Right lobe of liver (tissue), 6 donors: ENCODE results near the gene UMPS. TPM values are rescaled to one million over a fixed set of nuclear protein-coding genes. Genes with fewer than 3 reads are reported as not detected.
"Not testable (repeated sequence)": the region's sequence is repeated elsewhere in the genome, so short reads cannot be mapped to it uniquely, and the experiment has no call there.

Source experiments
- ATAC-seq, 4 donors: fragments of 200-7000 bp; cut with Tn5 transposase; one replicate each; pipeline ENCODE4 v1.9.1; 2020; ENCODE audit warnings: mild to moderate bottlenecking in 4 of 4, moderate library complexity in 4 of 4
- DNase-seq, 3 donors: peaks; one replicate each; pipeline ENCODE4 v3.0.0-alpha.2; 2020
- H3K27ac ChIP-seq, 3 donors: fragments of 200-600 bp; one replicate each; pipeline ENCODE4 v1.8.0; 2022
- H3K27me3 ChIP-seq, 2 donors: fragments of 200-600 bp; one replicate each; pipeline ENCODE4 v1.8.0; 2022
- H3K36me3 ChIP-seq, 4 donors: fragments of 200-600 bp; sonication (generic) in 1 of 4; one replicate each; pipeline versions ENCODE4 v1.5.1 to v1.8.0; 2017 to 2022; ENCODE audit warnings: control low read depth in 1 of 4
- H3K4me1 ChIP-seq, 4 donors: fragments of 200-600 bp; sonication (generic) in 1 of 4; one replicate each; pipeline versions ENCODE4 v1.5.1 to v1.8.0; 2017 to 2022; ENCODE audit warnings: control low read depth in 1 of 4
- H3K4me3 ChIP-seq, 3 donors: fragments of 200-600 bp; one replicate each; pipeline ENCODE4 v1.8.0; 2022
- H3K9me3 ChIP-seq, 4 donors: fragments of 200-600 bp; sonication (generic) in 1 of 4; one replicate each; pipeline versions ENCODE4 v1.5.1 to v1.8.0; 2017 to 2022; ENCODE audit warnings: control low read depth in 1 of 4
- POLR2A ChIP-seq: fragments of 450-650 bp; IDR thresholded peaks from one replicate; pipeline ENCODE4 v1.6.1; 2017; ENCODE audit warnings: antibody characterized with exemption, mild to moderate bottlenecking
- WGBS: methylation state at CpG from one replicate; pipeline ENCODE4 v1.1.6; 2018; ENCODE audit warnings: low coverage, low lambda C conversion rate; ENCODE audit not compliant: insufficient coverage; ENCODE audit errors: missing lambda C conversion rate; 5-methylcytosine and 5-hydroxymethylcytosine counted together
- intact Hi-C, 2 donors: fragments of 100-400 bp; cut with DNase I; formaldehyde crosslinking; loops; one replicate each; pipeline versions ENCODE4 v1.11.2 to v1.14.1; 2022
- total RNA-seq, 6 experiments: library from RNA; depleted of rRNA in 2 of 6; stranded (reverse); fragments of >200 nt in 2 of 6; fragmentation: NEBNext Ultra II Directional in 3 of 6; extraction: Animal tissue kit (Norgen Biotek cat#: 25700) in 3 of 6; gene quantifications; one replicate each; pipeline versions ENCODE4 v1.1.0 to v1.2.4, GENCODE V29; 2016 to 2023
- TF ChIP-seq, protein P1 (sequence below), 4 donors: fragments of 200-600 bp in 3 of 4; fragments of 450-650 bp in 1 of 4; IDR thresholded peaks; one replicate each; pipeline versions ENCODE4 v1.5.1 to v1.8.0; 2016 to 2022; ENCODE audit warnings: antibody characterized with exemption in 4 of 4, mild to moderate bottlenecking in 2 of 4
- donor health status: DM: no; HTN: yes; CAD: no.
- donor health status: DM: no; HTN: no; CAD: no.
- donor health status: DM: no; HTN: no; CAD: no.
- donor health status: DM: no; HTN: yes; CAD: no.
- donor health status: DM: no; HTN: yes; CAD: no.

UMPS gene
- total RNA-seq, 6 experiments from 2014 or later = 17.5 to 29.9 (median 25.5) TPM

DNA sequence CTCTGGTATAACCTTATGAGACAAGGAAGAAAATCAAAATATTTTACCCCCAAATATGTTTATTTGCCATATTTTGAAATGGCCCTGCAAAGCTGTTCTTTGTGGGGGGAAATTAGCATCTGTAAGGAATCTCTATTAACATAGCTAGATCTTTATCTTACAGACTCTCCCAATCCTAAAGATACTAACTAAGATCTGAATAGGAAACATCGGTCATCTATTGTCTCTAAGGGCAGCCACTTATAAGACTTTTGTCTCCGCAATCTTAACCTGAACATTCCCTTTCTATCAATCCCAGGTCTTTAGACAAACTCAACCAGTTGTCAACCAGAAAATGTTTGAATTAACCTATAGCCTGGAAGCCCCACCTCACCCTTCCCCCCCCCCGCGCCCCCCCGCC, 21.2 kb downstream of the UMPS start:
- Histone ChIP-seq H3K4me1 (no peaks in the 10 kb centered on the region), H3K4me3 (no peak overlapping the region), H3K9me3 (no peaks in the 10 kb centered on the region), H3K27ac (no peak overlapping the region), H3K36me3 (peaks cover 0 to 10% (median 2%) of the 10 kb centered on the region in 4 donors), H3K27me3 (no peaks in the 10 kb centered on the region)
- ATAC-seq = no peak
- 63% methylated on average over 5 of the region's 5 CpGs for WGBS
- TF ChIP-seq, protein P1, sequence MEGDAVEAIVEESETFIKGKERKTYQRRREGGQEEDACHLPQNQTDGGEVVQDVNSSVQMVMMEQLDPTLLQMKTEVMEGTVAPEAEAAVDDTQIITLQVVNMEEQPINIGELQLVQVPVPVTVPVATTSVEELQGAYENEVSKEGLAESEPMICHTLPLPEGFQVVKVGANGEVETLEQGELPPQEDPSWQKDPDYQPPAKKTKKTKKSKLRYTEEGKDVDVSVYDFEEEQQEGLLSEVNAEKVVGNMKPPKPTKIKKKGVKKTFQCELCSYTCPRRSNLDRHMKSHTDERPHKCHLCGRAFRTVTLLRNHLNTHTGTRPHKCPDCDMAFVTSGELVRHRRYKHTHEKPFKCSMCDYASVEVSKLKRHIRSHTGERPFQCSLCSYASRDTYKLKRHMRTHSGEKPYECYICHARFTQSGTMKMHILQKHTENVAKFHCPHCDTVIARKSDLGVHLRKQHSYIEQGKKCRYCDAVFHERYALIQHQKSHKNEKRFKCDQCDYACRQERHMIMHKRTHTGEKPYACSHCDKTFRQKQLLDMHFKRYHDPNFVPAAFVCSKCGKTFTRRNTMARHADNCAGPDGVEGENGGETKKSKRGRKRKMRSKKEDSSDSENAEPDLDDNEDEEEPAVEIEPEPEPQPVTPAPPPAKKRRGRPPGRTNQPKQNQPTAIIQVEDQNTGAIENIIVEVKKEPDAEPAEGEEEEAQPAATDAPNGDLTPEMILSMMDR (IDR thresholded peaks at IDR 0.05) = no peak
- TF ChIP-seq POLR2A = no peak
- no peak for DNase-seq
- intact Hi-C loops = no loop called here

- H3K4me1 ChIP-seq = no peaks in the 10 kb centered on the region
- ATAC-seq (no peak), DNase-seq (no peak)
- intact Hi-C loops = no loop called here
- H3K27ac ChIP-seq = no peak overlapping the region
- no peaks in the 10 kb centered on the region for H3K9me3 ChIP-seq
- H3K36me3 ChIP-seq = peaks cover 0 to 7% (median 2%) of the 10 kb centered on the region in 4 donors
- H3K27me3 ChIP-seq = no peaks in the 10 kb centered on the region
- 77% methylated on average over 3 of the region's 3 CpGs for whole genome bisulfite sequencing
- H3K4me3 ChIP-seq = no peak overlapping the region
- TF ChIP-seq, protein P1 (IDR thresholded peaks at IDR 0.05) = no peak
- no peak for TF ChIP-seq POLR2A
Observed at GRCh38 chr3:124752051-124752450, 21.8 kb downstream of the UMPS start.

- H3K4me1 ChIP-seq = peaks cover 0 to 19% (median 7%) of the 10 kb centered on the region in 4 donors
- H3K27ac ChIP-seq, H3K36me3 ChIP-seq, H3K4me3 ChIP-seq, intact Hi-C loops, DNase-seq, H3K27me3 ChIP-seq, H3K9me3 ChIP-seq, ATAC-seq: not testable (repeated sequence)
- 71% methylated on average over 1 of the region's 7 CpGs for WGBS
Observed at GRCh38 chr3:124757926-124758325, 27.7 kb downstream of the UMPS start.

GRCh38 chr3:124758851-124759635, 28.8 kb downstream of the UMPS start:
- intact Hi-C loops = no loop called here
- H3K4me1 ChIP-seq = peaks cover 0 to 19% (median 7%) of the 10 kb centered on the region in 4 donors
- peaks cover 0 to 16% (median 6%) of the 10 kb centered on the region in 4 donors for H3K36me3 ChIP-seq
- no peak overlapping the region for H3K27ac ChIP-seq
- no peaks in the 10 kb centered on the region for H3K9me3 ChIP-seq
- no peaks in the 10 kb centered on the region for H3K27me3 ChIP-seq
- WGBS = 54% methylated on average over 4 of the region's 5 CpGs
- ATAC-seq = no peak
- H3K4me3 ChIP-seq = no peak overlapping the region
- TF ChIP-seq, protein P1 (IDR thresholded peaks at IDR 0.05) = no peak
- TF ChIP-seq POLR2A = no peak
- DNase-seq = no peak

DNA sequence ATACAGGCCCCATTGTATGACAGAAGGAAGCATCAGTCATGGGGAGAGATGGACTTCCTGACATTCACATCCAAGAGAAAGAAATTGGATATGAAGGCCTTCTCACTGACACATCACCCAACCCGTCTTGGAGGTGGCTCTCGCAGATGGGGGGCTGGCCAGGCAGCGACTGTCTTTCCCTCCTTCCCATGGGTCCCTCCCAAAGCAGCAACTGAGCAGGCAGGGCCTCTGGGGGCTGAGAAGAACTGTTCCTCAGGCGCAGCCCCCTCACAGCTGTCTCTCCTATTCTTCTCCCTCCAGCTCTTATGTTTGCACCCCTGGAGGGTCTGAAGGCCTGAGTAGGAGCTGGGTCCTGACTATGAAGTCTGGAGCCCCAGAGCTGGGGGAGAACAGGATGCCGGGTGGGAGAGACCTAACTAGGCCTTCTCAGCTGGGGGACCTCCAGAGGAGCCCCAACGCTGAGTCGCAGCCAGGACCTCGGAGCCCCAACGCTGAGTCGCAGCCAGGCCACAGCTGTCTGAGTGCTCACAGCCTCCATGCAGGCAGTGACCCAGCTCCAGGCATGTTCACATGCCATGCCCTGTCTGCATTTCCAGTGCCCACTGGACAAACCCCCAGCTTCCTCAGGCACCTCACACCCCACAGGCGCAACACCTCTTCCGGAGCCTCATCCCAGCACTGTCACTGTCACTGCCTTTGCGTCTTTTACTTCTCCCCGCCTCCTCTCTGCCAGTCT, 29.6 kb downstream of the UMPS start:
- ATAC-seq (no peak), DNase-seq (no peak)
- Histone ChIP-seq H3K4me3 (no peak overlapping the region), H3K27ac (no peak overlapping the region), H3K4me1 (peaks cover 0 to 19% (median 7%) of the 10 kb centered on the region in 4 donors), H3K9me3 (no peaks in the 10 kb centered on the region), H3K27me3 (no peaks in the 10 kb centered on the region), H3K36me3 (peaks cover 0 to 21% (median 12%) of the 10 kb centered on the region in 4 donors)
- no peak for TF ChIP-seq POLR2A
- intact Hi-C loops = loop anchor here (5.0 to 10.0 kb wide), 2 partner anchors 132 to 135 kb away; no protein-coding TSS in a partner anchor
- 87% methylated on average over 5 of the region's 14 CpGs for WGBS
